ENCODE results near the gene WDR62.

DNA sequence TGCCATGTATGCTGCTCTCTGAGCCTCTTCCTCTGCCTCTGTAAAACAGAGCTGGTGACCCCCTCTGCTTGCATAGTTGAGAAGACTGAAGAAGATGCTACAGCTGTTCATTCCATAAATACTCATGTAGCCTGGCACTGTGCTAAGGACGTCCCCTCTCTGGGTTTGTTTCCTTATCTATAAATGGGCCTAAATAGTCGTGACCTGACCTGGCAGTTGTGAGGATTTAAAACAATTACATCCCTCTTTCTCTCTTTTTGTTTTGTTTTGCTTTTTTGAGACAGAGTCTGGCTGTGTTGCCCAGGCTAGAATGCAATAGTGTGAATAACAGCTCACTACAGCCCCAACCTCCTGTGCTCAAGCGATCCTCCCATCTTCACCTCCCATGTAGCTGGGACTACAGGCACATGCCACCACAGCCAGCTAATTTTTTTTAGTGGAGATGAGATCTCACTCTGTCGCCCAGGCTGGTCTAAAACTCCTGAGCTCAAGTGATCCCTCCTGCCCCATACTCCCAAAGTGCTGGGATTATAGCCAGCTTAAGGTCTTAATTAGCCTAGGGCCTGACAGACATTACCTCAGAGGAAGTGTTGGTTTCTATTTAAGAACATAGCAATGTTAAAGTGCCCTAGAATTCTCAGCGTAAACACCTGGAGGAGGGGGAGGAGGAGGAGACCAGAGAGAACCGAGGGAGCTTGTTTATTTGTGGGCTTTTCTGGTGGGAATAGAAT lies 4.6 kb downstream of the WDR62 start:
- TF ChIP-seq CTCF (IDR thresholded peaks at IDR 0.05) (no peak), POLR2A (IDR thresholded peaks at IDR 0.05) (no peak)
